Measurements from ENCODE around the gene BCAN. TPM values are rescaled to one million over a fixed set of nuclear protein-coding genes. Genes with fewer than 3 reads are reported as not detected.

Gene BCAN
- total and polyA plus RNA-seq, 10 donors: 0.10 to 0.11 TPM; not detected in 8

GRCh38 chr1:156646738-156647211 lies 4.9 kb downstream of the BCAN start:
- Histone ChIP-seq H3K27me3 (replicated peaks in 1 of 7) (peaks cover 6 to 100% (median 35%) of the 10 kb centered on the region in 7 donors), H3K36me3 (no peaks in the 10 kb centered on the region), H3K4me3 (no peak overlapping the region), H3K4me1 (peaks cover 5 to 19% (median 8%) of the 10 kb centered on the region in 6 donors), H3K9me3 (no peaks in the 10 kb centered on the region), H3K27ac (no peak overlapping the region)
- no peak for DNase-seq
- TF ChIP-seq POLR2A (IDR thresholded peaks at IDR 0.05): no peak
- TF ChIP-seq CTCF (IDR thresholded peaks at IDR 0.05 in 8 of 11, conservative IDR thresholded peaks at IDR 0.05 in 3 of 11): no peak
- no peak for TF ChIP-seq POLR2AphosphoS5 (IDR thresholded peaks at IDR 0.05)
- WGBS, 5 donors: 12 to 27% (median 17%) methylated on average over 26 to 51 of the region's 51 CpGs
- intact Hi-C loops (cut with DNase I; ENCODE audit: low total_unique reads): no loop called here

- Histone ChIP-seq H3K9me3 (no peaks in the 10 kb centered on the region), H3K27ac (no peak overlapping the region), H3K4me1 (peaks cover under 1 to 13% (median 2%) of the 10 kb centered on the region in 6 donors), H3K36me3 (no peaks in the 10 kb centered on the region), H3K27me3 (replicated peaks in 1 of 7) (peaks cover 3 to 100% (median 31%) of the 10 kb centered on the region in 7 donors), H3K4me3 (no peak overlapping the region)
- TF ChIP-seq POLR2A (IDR thresholded peaks at IDR 0.05): no peak
- TF ChIP-seq POLR2AphosphoS5 (IDR thresholded peaks at IDR 0.05): no peak
- no peak for TF ChIP-seq CTCF (IDR thresholded peaks at IDR 0.05 in 8 of 11, conservative IDR thresholded peaks at IDR 0.05 in 3 of 11)
- DNase-seq: no peak
- 70 to 80% (median 79%) methylated on average over 7 to 10 of the region's 10 CpGs for WGBS, 5 donors
- intact Hi-C loops (cut with DNase I; ENCODE audit: low total_unique reads): no loop called here
Measured at GRCh38 chr1:156647351-156647750, 5.4 kb downstream of the BCAN start.

- DNase-seq: no peak
- TF ChIP-seq POLR2A (IDR thresholded peaks at IDR 0.05): no peak
- WGBS, 5 donors: 73 to 82% (median 80%) methylated on average over 8 to 10 of the region's 10 CpGs
- intact Hi-C loops (cut with DNase I; ENCODE audit: low total_unique reads): no loop called here
- Histone ChIP-seq H3K4me3 (no peak overlapping the region), H3K9me3 (no peaks in the 10 kb centered on the region), H3K36me3 (no peaks in the 10 kb centered on the region), H3K27me3 (replicated peaks in 1 of 7) (peaks cover 0 to 100% (median 26%) of the 10 kb centered on the region in 7 donors), H3K27ac (no peak overlapping the region), H3K4me1 (peaks cover 0 to 10% (median 0%) of the 10 kb centered on the region in 6 donors)
Measured at GRCh38 chr1:156648496-156648895, 6.6 kb downstream of the BCAN start.

GRCh38 chr1:156648951-156649350 lies 7.0 kb downstream of the BCAN start:
- Histone ChIP-seq H3K27me3 (replicated peaks in 1 of 7) (peaks cover 0 to 100% (median 26%) of the 10 kb centered on the region in 7 donors), H3K36me3 (no peaks in the 10 kb centered on the region), H3K9me3 (no peaks in the 10 kb centered on the region), H3K4me3 (no peak overlapping the region), H3K4me1 (peaks cover 0 to 5% (median 0%) of the 10 kb centered on the region in 6 donors), H3K27ac (no peak overlapping the region)
- 11 to 33% (median 28%) methylated on average over 2 of the region's 2 CpGs for WGBS, 5 donors
- no peak for DNase-seq
- TF ChIP-seq CTCF (IDR thresholded peaks at IDR 0.05 in 8 of 11, conservative IDR thresholded peaks at IDR 0.05 in 3 of 11) (no peak), POLR2A (IDR thresholded peaks at IDR 0.05) (no peak), POLR2AphosphoS5 (IDR thresholded peaks at IDR 0.05) (no peak)
- intact Hi-C loops (cut with DNase I; ENCODE audit: low total_unique reads): no loop called here

Data from spleen (tissue), 11 donors.